ENCODE data around the gene SORCS2.

Gene SORCS2

GRCh38 chr4:7709431-7709830 is 517.1 kb downstream of the SORCS2 start:
- no peak for DNase-seq

- no peak for DNase-seq
These were observed 517.8 kb downstream of the SORCS2 start for GRCh38 chr4:7710126-7710525.

GRCh38 chr4:7710576-7711306 is 518.4 kb downstream of the SORCS2 start:
- DNase-seq = no peak

- no peak for DNase-seq
These were observed 519.1 kb downstream of the SORCS2 start for GRCh38 chr4:7711307-7711963.

- DNase-seq = no peak
These were observed 519.8 kb downstream of the SORCS2 start for GRCh38 chr4:7712021-7712671.

GRCh38 chr4:7713757-7714156 is 521.4 kb downstream of the SORCS2 start:
- DNase-seq = no peak

- no peak for DNase-seq
These were observed 521.8 kb downstream of the SORCS2 start for GRCh38 chr4:7714176-7714575.

GRCh38 chr4:7714738-7715137 is 522.4 kb downstream of the SORCS2 start:
- no peak for DNase-seq

GRCh38 chr4:7715271-7716009 is 523.1 kb downstream of the SORCS2 start:
- DNase-seq = no peak

GRCh38 chr4:7716010-7716721 is 523.8 kb downstream of the SORCS2 start:
- no peak for DNase-seq

- no peak for DNase-seq
These were observed 524.8 kb downstream of the SORCS2 start for GRCh38 chr4:7717161-7717560.

GRCh38 chr4:7717946-7718490 is 525.7 kb downstream of the SORCS2 start:
- no peak for DNase-seq

GRCh38 chr4:7719354-7720174 is 527.2 kb downstream of the SORCS2 start:
- peak; percentile 23 for DNase-seq

- no peak for DNase-seq
These were observed 529.7 kb downstream of the SORCS2 start for GRCh38 chr4:7721984-7722551.

GRCh38 chr4:7722766-7723387 is 530.5 kb downstream of the SORCS2 start:
- no peak for DNase-seq

- no peak for DNase-seq
These were observed 531.3 kb downstream of the SORCS2 start for GRCh38 chr4:7723625-7724024.

GRCh38 chr4:7725951-7726350 is 533.6 kb downstream of the SORCS2 start:
- no peak for DNase-seq

- no peak for DNase-seq
These were observed 534.5 kb downstream of the SORCS2 start for GRCh38 chr4:7726665-7727413.

GRCh38 chr4:7727749-7728148 is 535.4 kb downstream of the SORCS2 start:
- DNase-seq = no peak

- DNase-seq = no peak
These were observed 539.1 kb downstream of the SORCS2 start for GRCh38 chr4:7731437-7731836.
